ENCODE results near the gene INPP5E.

The INPP5E gene

GRCh38 chr9:136464241-136464640 lies 24.6 kb upstream of the INPP5E start:
- DNase-seq (ENCODE audit: low read depth): no peak
- no peak for TF ChIP-seq CTCF (IDR thresholded peaks at IDR 0.05; ENCODE audit: control insufficient read depth, extremely low read depth, insufficient read depth)
- H3K4me3 ChIP-seq (ENCODE audit: low read depth, low read length): no peak overlapping the region

- no peak overlapping the region for H3K4me3 ChIP-seq (ENCODE audit: low read depth, low read length)
- DNase-seq (ENCODE audit: low read depth): no peak
- no peak for TF ChIP-seq CTCF (IDR thresholded peaks at IDR 0.05; ENCODE audit: control insufficient read depth, extremely low read depth, insufficient read depth)
Observed at GRCh38 chr9:136463578-136463977, 23.9 kb upstream of the INPP5E start.

GRCh38 chr9:136462664-136463063 lies 23.0 kb upstream of the INPP5E start:
- DNase-seq (ENCODE audit: low read depth): no peak
- no peak for TF ChIP-seq CTCF (IDR thresholded peaks at IDR 0.05; ENCODE audit: control insufficient read depth, extremely low read depth, insufficient read depth)
- no peak overlapping the region for H3K4me3 ChIP-seq (ENCODE audit: low read depth, low read length)

- no peak for TF ChIP-seq CTCF (IDR thresholded peaks at IDR 0.05; ENCODE audit: control insufficient read depth, extremely low read depth, insufficient read depth)
- no peak for DNase-seq (ENCODE audit: low read depth)
- no peak overlapping the region for H3K4me3 ChIP-seq (ENCODE audit: low read depth, low read length)
Observed at GRCh38 chr9:136460772-136461325, 21.2 kb upstream of the INPP5E start.

- H3K4me3 ChIP-seq (ENCODE audit: low read depth, low read length): no peak overlapping the region
- TF ChIP-seq CTCF (IDR thresholded peaks at IDR 0.05; ENCODE audit: control insufficient read depth, extremely low read depth, insufficient read depth): no peak
- DNase-seq (ENCODE audit: low read depth): no peak
Observed at GRCh38 chr9:136459425-136459824, 19.8 kb upstream of the INPP5E start.

GRCh38 chr9:136457326-136457725 lies 17.7 kb upstream of the INPP5E start:
- no peak for DNase-seq (ENCODE audit: low read depth)
- H3K4me3 ChIP-seq (ENCODE audit: low read depth, low read length): no peak overlapping the region
- no peak for TF ChIP-seq CTCF (IDR thresholded peaks at IDR 0.05; ENCODE audit: control insufficient read depth, extremely low read depth, insufficient read depth)

- TF ChIP-seq CTCF (IDR thresholded peaks at IDR 0.05; ENCODE audit: control insufficient read depth, extremely low read depth, insufficient read depth): no peak
Observed at GRCh38 chr9:136456258-136456657, 16.6 kb upstream of the INPP5E start.

More at GRCh38 chr9:136456258-136456657, 16.6 kb upstream of the INPP5E start:
- DNase-seq (ENCODE audit: low read depth): no peak
- no peak overlapping the region for H3K4me3 ChIP-seq (ENCODE audit: low read depth, low read length)

Measured in LNCaP clone FGC (cell line).